HG03095 (cell line): ENCODE results near the gene LIPK.
"Not testable (repeated sequence)": the region's sequence is repeated elsewhere in the genome, so short reads cannot be mapped to it uniquely, and the experiment has no call there.

Experiments used
- ATAC-seq: cut with Tn5 transposase; IDR thresholded peaks from one replicate; pipeline ENCODE4 v1.9.1; 2021; ENCODE audit warnings: moderate library complexity; ENCODE audit not compliant: unreplicated experiment

The LIPK gene

GRCh38 chr10:88705958-88706357 is at the start of gene LIPK:
Gene LIPK, plus strand, starts transcription at chr10:88706249. Its CDS starts 18,295 bp downstream, at chr10:88724544.
- ATAC-seq, result no peak

GRCh38 chr10:88657901-88658300 is 48.1 kb upstream of the LIPK start:
- no peak for ATAC-seq

- ATAC-seq, result no peak
These were observed 46.1 kb upstream of the LIPK start for GRCh38 chr10:88659725-88660597.

- no peak for ATAC-seq
These were observed 45.5 kb upstream of the LIPK start for GRCh38 chr10:88660598-88660884.

- no peak for ATAC-seq
These were observed 45.0 kb upstream of the LIPK start for GRCh38 chr10:88661018-88661417.

- no peak for ATAC-seq
These were observed 44.5 kb upstream of the LIPK start for GRCh38 chr10:88661577-88661976.

GRCh38 chr10:88663153-88663552 is 42.9 kb upstream of the LIPK start:
- ATAC-seq, result not testable (repeated sequence)

- no peak for ATAC-seq
These were observed 41.9 kb upstream of the LIPK start, which contains the start of gene LIPF for GRCh38 chr10:88664142-88664541. Gene LIPF, plus strand, starts transcription at chr10:88664442. Its CDS starts 2,856 bp downstream, at chr10:88667298.

- no peak for ATAC-seq
These were observed 37.6 kb upstream of the LIPK start for GRCh38 chr10:88668465-88668864.

- ATAC-seq, result no peak
These were observed 35.6 kb upstream of the LIPK start for GRCh38 chr10:88670497-88670896.

- ATAC-seq, result no peak
These were observed 34.0 kb upstream of the LIPK start for GRCh38 chr10:88672041-88672440.

- ATAC-seq, result no peak
These were observed 29.6 kb upstream of the LIPK start for GRCh38 chr10:88676283-88677060.

GRCh38 chr10:88680958-88681357 is 25.1 kb upstream of the LIPK start:
- no peak for ATAC-seq

- ATAC-seq, result no peak
These were observed 23.6 kb upstream of the LIPK start for GRCh38 chr10:88682491-88682890.

- ATAC-seq, result no peak
These were observed 18.1 kb upstream of the LIPK start for GRCh38 chr10:88687853-88688467.

GRCh38 chr10:88689366-88689765 is 16.7 kb upstream of the LIPK start:
- ATAC-seq, result no peak

- no peak for ATAC-seq
These were observed 12.5 kb upstream of the LIPK start for GRCh38 chr10:88693392-88694020.

- ATAC-seq, result no peak
These were observed 3.0 kb upstream of the LIPK start for GRCh38 chr10:88702848-88703597.

GRCh38 chr10:88707429-88708155 is 1.5 kb downstream of the LIPK start:
- ATAC-seq, result no peak

GRCh38 chr10:88709361-88709760 is 3.3 kb downstream of the LIPK start:
- ATAC-seq, result not testable (repeated sequence)
